Measurements from ENCODE around the gene SIMC1. TPM values are rescaled to one million over a fixed set of nuclear protein-coding genes. Genes with fewer than 3 reads are reported as not detected.

The SIMC1 gene
- total RNA-seq, 1 experiment from 2014 or later: 7.5 TPM

DNA sequence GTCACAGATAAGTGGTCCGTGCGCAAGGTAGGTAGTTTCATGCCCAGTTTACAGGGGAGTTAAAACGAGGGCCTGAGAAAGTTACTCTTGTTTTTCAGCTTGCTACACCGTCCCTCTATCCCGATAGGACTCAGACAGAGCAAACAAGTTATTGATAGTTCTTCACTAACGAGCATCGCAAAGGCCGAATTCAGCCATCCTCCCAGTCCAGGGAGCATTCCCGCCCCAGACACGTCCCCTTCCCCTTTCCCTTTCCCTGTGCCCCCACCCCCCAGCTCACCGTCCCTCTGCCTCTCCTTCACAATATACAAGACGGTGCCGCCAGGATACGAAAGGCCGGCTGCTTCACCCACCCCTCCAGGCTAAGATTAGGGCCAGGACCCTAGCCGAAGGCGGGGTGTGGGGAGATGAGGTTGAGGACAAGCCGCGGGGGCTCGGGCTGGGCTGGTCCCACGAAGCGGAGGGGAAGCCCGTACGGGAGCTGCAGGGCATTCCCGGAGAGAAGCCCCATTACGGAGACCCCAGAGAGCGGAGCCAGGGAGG lies 122.7 kb downstream of the SIMC1 start:
- peak; percentile 20 for ATAC-seq
- H3K4me3 ChIP-seq (ENCODE audit: low read length): peak overlapping the region; percentile 95
- H3K9me3 ChIP-seq (ENCODE audit: low read length): no peaks in the 10 kb centered on the region
- H3K27me3 ChIP-seq (ENCODE audit: low read length): no peaks in the 10 kb centered on the region
- H4K20me1 ChIP-seq (ENCODE audit: low read length): 0 out of 2 replicates have a peak, but pooled peaks cover 4% of the 10 kb centered on the region
- peaks cover 49% of the 10 kb centered on the region for H3K79me2 ChIP-seq (ENCODE audit: low read length)
- no peaks in the 10 kb centered on the region for H3K9me2 ChIP-seq (replicated peaks; ENCODE audit: low read length)
- TSS peak; percentile 79 for BruUV-seq (replicated peaks)
- H3K9ac ChIP-seq (ENCODE audit: low read length): peak overlapping the region; percentile 84
- peak; percentile 10 for DNase-seq
- H3F3A ChIP-seq (ENCODE audit: low read length, unreplicated experiment): no peaks in the 10 kb centered on the region
- peaks cover 9% of the 10 kb centered on the region; the same call in 1 of the 2 replicates for H3K36me3 ChIP-seq (ENCODE audit: low read depth, low read length)
- H3K27ac ChIP-seq (ENCODE audit: low read length): no peak overlapping the region
- CTCF ChIA-PET: no interaction called here
- H2AFZ ChIP-seq (ENCODE audit: low read length): peak overlapping the region; percentile 81
- peaks cover 11% of the 10 kb centered on the region; the same call in 1 of the 2 replicates for H3K4me1 ChIP-seq (ENCODE audit: insufficient read depth, low read length)
- intact Hi-C loops (cut with micrococcal nuclease): loop anchor here (2.0 kb wide), 1 partner anchor 54 kb away; no protein-coding TSS in a partner anchor
- no peak for TF ChIP-seq EZH2 (IDR thresholded peaks at IDR 0.05; ENCODE audit: low read length, unreplicated experiment)
- no peak for TF ChIP-seq EZH2phosphoT487 (IDR thresholded peaks at IDR 0.05; ENCODE audit: borderline replicate concordance, low read length)
- POLR2A ChIA-PET (ENCODE audit: unreplicated experiment): no interaction called here
- H3K4me2 ChIP-seq (ENCODE audit: low read length): peak overlapping the region; percentile 85

DNA sequence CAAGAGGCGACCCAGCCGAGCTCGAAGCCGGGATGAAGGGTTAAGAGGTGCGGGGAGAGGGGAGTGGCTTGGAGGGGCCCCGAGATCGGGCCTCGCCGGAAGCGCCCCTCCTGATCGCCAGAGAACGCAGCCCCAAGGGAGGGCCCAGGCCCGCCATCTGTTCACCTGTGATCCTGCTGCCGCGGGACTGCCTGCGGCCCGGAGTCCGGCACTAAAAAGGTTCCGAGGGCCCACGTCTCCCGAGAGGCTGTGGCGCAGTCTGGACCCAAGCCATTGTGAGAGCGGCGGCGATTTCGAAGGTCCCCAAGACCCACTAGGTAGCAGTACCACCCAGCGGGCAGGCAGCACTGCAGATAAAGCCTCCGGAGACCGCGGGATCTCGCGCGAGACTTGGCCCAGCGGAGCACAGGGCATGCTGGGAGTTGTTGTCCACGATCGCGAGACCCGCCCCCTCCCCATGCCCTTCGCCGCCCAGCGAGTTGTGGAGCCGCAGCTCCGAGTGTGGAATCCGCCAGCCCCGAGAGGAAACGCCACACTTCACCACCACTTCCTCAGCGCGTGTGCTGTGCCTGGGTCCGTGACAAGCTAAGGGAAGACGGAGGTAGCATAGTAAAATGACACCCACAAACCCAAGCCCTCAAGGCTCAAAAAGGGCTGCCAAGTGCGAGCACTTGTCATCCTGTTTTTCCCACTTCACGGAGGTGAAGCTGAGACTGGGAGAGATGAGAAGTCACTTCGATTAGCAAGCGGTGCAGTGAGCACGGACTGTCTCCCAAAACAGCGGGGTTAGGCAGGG lies 123.4 kb downstream of the SIMC1 start, which contains the start of gene KIAA1191:
Gene KIAA1191, minus strand, starts transcription at position 328 of the 796 bp plus-strand sequence. CDS start 2,256 bp downstream, outside the sequence.
- H4K20me1 ChIP-seq (ENCODE audit: low read length): 0 out of 2 replicates have a peak, but pooled peaks cover 4% of the 10 kb centered on the region
- no peaks in the 10 kb centered on the region for H3K9me3 ChIP-seq (ENCODE audit: low read length)
- peak within 1 kb of the TSS; percentile 81 for H2AFZ ChIP-seq (ENCODE audit: low read length)
- peak within 1 kb of the TSS; percentile 85 for H3K4me2 ChIP-seq (ENCODE audit: low read length)
- peaks cover 42% of the 10 kb centered on the region for H3K79me2 ChIP-seq (ENCODE audit: low read length)
- ChIA-PET CTCF (no interaction called here), POLR2A (ENCODE audit: unreplicated experiment) (interaction anchor here (0.6 to 0.7 kb wide), 3 partner anchors 9 to 1363 kb away, joined by 3 to 5 read pairs (median 4); no protein-coding TSS in a partner anchor)
- peak within 1 kb of the TSS; percentile 84 for H3K9ac ChIP-seq (ENCODE audit: low read length)
- no peak within 1 kb of the TSS for H3K27ac ChIP-seq (ENCODE audit: low read length)
- H3K9me2 ChIP-seq (replicated peaks; ENCODE audit: low read length): no peaks in the 10 kb centered on the region
- peaks cover 11% of the 10 kb centered on the region; the same call in 1 of the 2 replicates for H3K4me1 ChIP-seq (ENCODE audit: insufficient read depth, low read length)
- DNase-seq (peak; percentile 87), ATAC-seq (peak; percentile 96)
- no peaks in the 10 kb centered on the region for H3K27me3 ChIP-seq (ENCODE audit: low read length)
- H3F3A ChIP-seq (ENCODE audit: low read length, unreplicated experiment): no peaks in the 10 kb centered on the region
- intact Hi-C loops (cut with micrococcal nuclease): loop anchor here (2.0 kb wide), 1 partner anchor 53 kb away; no protein-coding TSS in a partner anchor
- TF ChIP-seq EZH2phosphoT487 (IDR thresholded peaks at IDR 0.05; ENCODE audit: borderline replicate concordance, low read length) (no peak), EZH2 (IDR thresholded peaks at IDR 0.05; ENCODE audit: low read length, unreplicated experiment) (no peak)
- TF ChIP-seq, protein P1, sequence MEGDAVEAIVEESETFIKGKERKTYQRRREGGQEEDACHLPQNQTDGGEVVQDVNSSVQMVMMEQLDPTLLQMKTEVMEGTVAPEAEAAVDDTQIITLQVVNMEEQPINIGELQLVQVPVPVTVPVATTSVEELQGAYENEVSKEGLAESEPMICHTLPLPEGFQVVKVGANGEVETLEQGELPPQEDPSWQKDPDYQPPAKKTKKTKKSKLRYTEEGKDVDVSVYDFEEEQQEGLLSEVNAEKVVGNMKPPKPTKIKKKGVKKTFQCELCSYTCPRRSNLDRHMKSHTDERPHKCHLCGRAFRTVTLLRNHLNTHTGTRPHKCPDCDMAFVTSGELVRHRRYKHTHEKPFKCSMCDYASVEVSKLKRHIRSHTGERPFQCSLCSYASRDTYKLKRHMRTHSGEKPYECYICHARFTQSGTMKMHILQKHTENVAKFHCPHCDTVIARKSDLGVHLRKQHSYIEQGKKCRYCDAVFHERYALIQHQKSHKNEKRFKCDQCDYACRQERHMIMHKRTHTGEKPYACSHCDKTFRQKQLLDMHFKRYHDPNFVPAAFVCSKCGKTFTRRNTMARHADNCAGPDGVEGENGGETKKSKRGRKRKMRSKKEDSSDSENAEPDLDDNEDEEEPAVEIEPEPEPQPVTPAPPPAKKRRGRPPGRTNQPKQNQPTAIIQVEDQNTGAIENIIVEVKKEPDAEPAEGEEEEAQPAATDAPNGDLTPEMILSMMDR (conservative IDR thresholded peaks at IDR 0.05; ENCODE audit: low read depth, low read length): no peak
- peak within 1 kb of the TSS; percentile 95 for H3K4me3 ChIP-seq (ENCODE audit: low read length)
- BruUV-seq (replicated peaks): no TSS peak
- H3K36me3 ChIP-seq (ENCODE audit: low read depth, low read length): peaks cover 5% of the 10 kb centered on the region; the same call in 1 of the 2 replicates

DNA sequence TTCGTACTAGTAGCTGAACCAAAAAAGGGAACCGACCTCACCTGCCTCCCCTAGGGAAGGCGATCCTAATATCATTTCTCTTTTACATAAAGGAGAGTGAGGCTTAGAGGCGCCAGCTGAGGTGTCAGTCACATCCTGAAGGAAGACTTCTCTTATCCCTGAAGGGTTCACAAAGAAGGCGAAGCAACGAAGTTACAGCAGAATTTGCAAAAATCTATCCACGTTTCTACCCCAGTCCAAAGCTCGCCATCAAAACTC lies 123.9 kb downstream of the SIMC1 start:
- Histone ChIP-seq H3K4me1 (ENCODE audit: insufficient read depth, low read length) (peaks cover 11% of the 10 kb centered on the region; the same call in 1 of the 2 replicates), H3K4me3 (ENCODE audit: low read length) (peak overlapping the region; percentile 95), H3K79me2 (ENCODE audit: low read length) (peaks cover 37% of the 10 kb centered on the region), H3K4me2 (ENCODE audit: low read length) (peak overlapping the region; percentile 85), H2AFZ (ENCODE audit: low read length) (peak overlapping the region; percentile 81), H3K9me3 (ENCODE audit: low read length) (no peaks in the 10 kb centered on the region), H3K9ac (ENCODE audit: low read length) (peak overlapping the region; percentile 84; the same call in 1 of the 2 replicates), H3K36me3 (ENCODE audit: low read depth, low read length) (peaks cover 5% of the 10 kb centered on the region; the same call in 1 of the 2 replicates), H3K27ac (ENCODE audit: low read length) (no peak overlapping the region), H4K20me1 (ENCODE audit: low read length) (0 out of 2 replicates have a peak, but pooled peaks cover 4% of the 10 kb centered on the region), H3K27me3 (ENCODE audit: low read length) (no peaks in the 10 kb centered on the region), H3K9me2 (replicated peaks; ENCODE audit: low read length) (no peaks in the 10 kb centered on the region), H3F3A (ENCODE audit: low read length, unreplicated experiment) (no peaks in the 10 kb centered on the region)
- ATAC-seq (no peak), DNase-seq (no peak)
- POLR2A ChIA-PET (ENCODE audit: unreplicated experiment): interaction anchor here (0.6 to 0.7 kb wide), 3 partner anchors 10 to 1363 kb away, joined by 3 to 5 read pairs (median 4); no protein-coding TSS in a partner anchor
- TF ChIP-seq EZH2phosphoT487 (IDR thresholded peaks at IDR 0.05; ENCODE audit: borderline replicate concordance, low read length) (no peak), EZH2 (IDR thresholded peaks at IDR 0.05; ENCODE audit: low read length, unreplicated experiment) (no peak)
- TF ChIP-seq, protein P1 (conservative IDR thresholded peaks at IDR 0.05; ENCODE audit: low read depth, low read length): no peak
- CTCF ChIA-PET: no interaction called here
- TSS peak; percentile 85 for BruUV-seq (replicated peaks)
- intact Hi-C loops (cut with micrococcal nuclease): no loop called here

Measured in PC-3 (cell line).